Liver (tissue), 9 donors: ENCODE data around the gene RNU5D-1. TPM values are rescaled to one million over a fixed set of nuclear protein-coding genes. Genes with fewer than 3 reads are reported as not detected.
"Not testable (repeated sequence)": the region's sequence is repeated elsewhere in the genome, so short reads cannot be mapped to it uniquely, and the experiment has no call there.

Experiments
- DNase-seq: peaks from one replicate; pipeline ENCODE4 v3.0.0-alpha.2; 2017; ENCODE audit warnings: low spot score
- H3K27ac ChIP-seq, 2 donors: one replicate each; pipeline ENCODE4 v1.7.0; 2013; ENCODE audit warnings: inconsistent platforms in 2 of 2, low read length in 2 of 2, control low read depth in 1 of 2, low read depth in 1 of 2, mild to moderate bottlenecking in 1 of 2
- H3K27me3 ChIP-seq, 4 donors: one replicate each; pipeline versions ENCODE4 v1.6.1 to v1.7.0; 2013; ENCODE audit warnings: low read length in 3 of 4, inconsistent platforms in 1 of 4, mild to moderate bottlenecking in 1 of 4, moderate library complexity in 1 of 4; ENCODE audit not compliant: control insufficient read depth in 4 of 4, insufficient read depth in 4 of 4
- H3K36me3 ChIP-seq, 4 donors: one replicate each; pipeline versions ENCODE4 v1.6.1 to v1.7.0; 2013; ENCODE audit warnings: low read length in 3 of 4, mild to moderate bottlenecking in 3 of 4, low read depth in 1 of 4, moderate library complexity in 1 of 4; ENCODE audit not compliant: control insufficient read depth in 4 of 4, insufficient read depth in 3 of 4
- H3K4me1 ChIP-seq, 4 donors: one replicate each; pipeline versions ENCODE4 v1.6.1 to v1.7.0; 2013; ENCODE audit warnings: low read length in 3 of 4, mild to moderate bottlenecking in 3 of 4, moderate library complexity in 1 of 4; ENCODE audit not compliant: control insufficient read depth in 4 of 4, insufficient read depth in 4 of 4
- H3K4me3 ChIP-seq, 3 donors: one replicate each; pipeline versions ENCODE4 v1.6.1 to v1.7.0; 2013; ENCODE audit warnings: low read length in 3 of 3, control low read depth in 1 of 3, low read depth in 1 of 3, mild to moderate bottlenecking in 1 of 3
- H3K9ac ChIP-seq, 2 donors: one replicate each; pipeline ENCODE4 v1.7.0; 2013; ENCODE audit warnings: low read length in 2 of 2, mild to moderate bottlenecking in 2 of 2, moderate library complexity in 2 of 2, control low read depth in 1 of 2, low read depth in 1 of 2
- H3K9me3 ChIP-seq, 4 donors: one replicate each; pipeline versions ENCODE4 v1.6.1 to v1.7.0; 2013; ENCODE audit warnings: low read length in 3 of 4; ENCODE audit not compliant: control insufficient read depth in 4 of 4
- ATF3 ChIP-seq: IDR thresholded peaks from 2 replicates; pipeline ENCODE4 v1.6.1; 2016; ENCODE audit warnings: antibody characterized with exemption
- CTCF ChIP-seq: fragments of 150-350 bp; IDR thresholded peaks from 2 replicates; pipeline ENCODE4 v1.5.1; 2017; ENCODE audit warnings: improper control_type of control experiment, low read depth, low read length; ENCODE audit not compliant: missing input control
- FOXA1 ChIP-seq: IDR thresholded peaks from 2 replicates; pipeline ENCODE4 v1.6.1; 2016; ENCODE audit warnings: antibody characterized with exemption
- FOXA2 ChIP-seq: IDR thresholded peaks from 2 replicates; pipeline ENCODE4 v1.6.1; 2016; ENCODE audit warnings: antibody characterized with exemption
- GABPA ChIP-seq, 2 donors: IDR thresholded peaks in 1 of 2; conservative IDR thresholded peaks in 1 of 2; 2 replicates each; pipeline ENCODE4 v1.6.1; 2016; ENCODE audit warnings: antibody characterized with exemption in 2 of 2, mild to moderate bottlenecking in 1 of 2, moderate library complexity in 1 of 2
- HNF4A ChIP-seq, 2 donors: conservative IDR thresholded peaks; 2 replicates each; pipeline ENCODE4 v1.6.1; 2016; ENCODE audit warnings: antibody characterized with exemption in 2 of 2, mild to moderate bottlenecking in 2 of 2
- HNF4G ChIP-seq: IDR thresholded peaks from 2 replicates; pipeline ENCODE4 v1.6.1; 2016; ENCODE audit warnings: antibody characterized with exemption
- JUND ChIP-seq, 2 donors: IDR thresholded peaks; 2 replicates each; pipeline ENCODE4 v1.6.1; 2016; ENCODE audit warnings: antibody characterized with exemption in 2 of 2
- MAX ChIP-seq: IDR thresholded peaks from 2 replicates; pipeline ENCODE4 v1.6.1; 2016; ENCODE audit warnings: antibody characterized with exemption
- RAD21 ChIP-seq, 2 donors: IDR thresholded peaks; 2 replicates each; pipeline ENCODE4 v1.6.1; 2016; ENCODE audit warnings: antibody characterized with exemption in 2 of 2, mild to moderate bottlenecking in 2 of 2
- RXRA ChIP-seq, 2 donors: IDR thresholded peaks; 2 replicates each; pipeline ENCODE4 v1.6.1; 2017 to 2018; ENCODE audit warnings: antibody characterized with exemption in 2 of 2, mild to moderate bottlenecking in 1 of 2
- SP1 ChIP-seq: IDR thresholded peaks from 2 replicates; pipeline ENCODE4 v1.6.1; 2018; ENCODE audit warnings: antibody characterized with exemption, mild to moderate bottlenecking
- TAF1 ChIP-seq: conservative IDR thresholded peaks from 2 replicates; pipeline ENCODE4 v1.6.1; 2016; ENCODE audit warnings: antibody characterized with exemption, mild to moderate bottlenecking
- YY1 ChIP-seq: IDR thresholded peaks from 2 replicates; pipeline ENCODE4 v1.6.1; 2016; ENCODE audit warnings: antibody characterized with exemption, mild to moderate bottlenecking
- WGBS: extraction: QIAGEN DNeasy Blood & Tissue Kit; methylation state at CpG from one replicate; pipeline ENCODE4 v1.1.7; 2013; 5-methylcytosine and 5-hydroxymethylcytosine counted together
- polyA plus RNA-seq, 2 donors: library from polyadenylated mRNA; stranded (reverse) in 1 of 2; unstranded in 1 of 2; fragments of 200-250 nt in 1 of 2; fragments of >200 nt in 1 of 2; fragmentation: Nextera tagmentation in 1 of 2; extraction: Ambion mirVana in 1 of 2; gene quantifications; one replicate each; pipeline versions ENCODE4 v1.2.1 to v1.2.3, GENCODE V29; 2013 to 2015
- total RNA-seq, 2 donors: library from RNA; depleted of rRNA; stranded (reverse); fragments of >200 nt; gene quantifications; one replicate each; pipeline ENCODE4 v1.2.3, GENCODE V29; 2014
- donor health status: healthy.
- donor health status: healthy.
- donor health status: healthy.
- donor health status: healthy.
- donor health status: healthy.

RNU5D-1 gene
- total and polyA plus RNA-seq, 4 donors, result not detected

GRCh38 chr1:44775078-44775929 lies 44.3 kb upstream of the RNU5D-1 start, which contains the start of gene RPS8 (continued):
- TF ChIP-seq GABPA (IDR thresholded peaks at IDR 0.05 in 1 of 2, conservative IDR thresholded peaks at IDR 0.05 in 1 of 2) (peak in 1 of 2 donors; percentile 60), MAX (peak; percentile 76), ATF3 (no peak), FOXA2 (no peak)

GRCh38 chr1:44766421-44766820 lies 35.5 kb upstream of the RNU5D-1 start:
- H3K27me3 ChIP-seq, DNase-seq, H3K4me3 ChIP-seq, H3K4me1 ChIP-seq, H3K9me3 ChIP-seq, H3K27ac ChIP-seq, H3K9ac ChIP-seq, H3K36me3 ChIP-seq: not testable (repeated sequence)
- 95% methylated on average over 6 of the region's 6 CpGs for WGBS

GRCh38 chr1:44760876-44761275 lies 29.9 kb upstream of the RNU5D-1 start:
- H3K27ac ChIP-seq, result no peak overlapping the region
- 92% methylated on average over 3 of the region's 3 CpGs for WGBS
- H3K4me1 ChIP-seq, result no peaks in the 10 kb centered on the region
- TF ChIP-seq CTCF, result no peak
- H3K4me3 ChIP-seq, result no peak overlapping the region
- no peaks in the 10 kb centered on the region for H3K9me3 ChIP-seq
- H3K27me3 ChIP-seq, result no peaks in the 10 kb centered on the region
- no peaks in the 10 kb centered on the region for H3K36me3 ChIP-seq
- no peak for DNase-seq
- H3K9ac ChIP-seq, result no peak overlapping the region

GRCh38 chr1:44759077-44759476 lies 28.1 kb upstream of the RNU5D-1 start:
- no peak overlapping the region for H3K27ac ChIP-seq
- WGBS, result 91% methylated on average over 11 of the region's 11 CpGs

More at GRCh38 chr1:44759077-44759476, 28.1 kb upstream of the RNU5D-1 start:
- Histone ChIP-seq H3K4me3 (no peak overlapping the region), H3K4me1 (no peaks in the 10 kb centered on the region), H3K36me3 (no peaks in the 10 kb centered on the region), H3K9ac (no peak overlapping the region), H3K9me3 (no peaks in the 10 kb centered on the region), H3K27me3 (no peaks in the 10 kb centered on the region)
- no peak for TF ChIP-seq RXRA (IDR thresholded peaks at IDR 0.05)
- no peak for TF ChIP-seq RAD21 (IDR thresholded peaks at IDR 0.05)
- TF ChIP-seq FOXA1, result no peak
- TF ChIP-seq ATF3, result no peak
- TF ChIP-seq YY1, result no peak
- no peak for TF ChIP-seq CTCF
- TF ChIP-seq GABPA (IDR thresholded peaks at IDR 0.05 in 1 of 2, conservative IDR thresholded peaks at IDR 0.05 in 1 of 2), result no peak
- TF ChIP-seq FOXA2, result no peak
- no peak for TF ChIP-seq TAF1
- no peak for TF ChIP-seq SP1
- no peak for TF ChIP-seq HNF4G
- TF ChIP-seq JUND (IDR thresholded peaks at IDR 0.05), result no peak
- TF ChIP-seq HNF4A (conservative IDR thresholded peaks at IDR 0.05), result no peak
- no peak for TF ChIP-seq MAX
- DNase-seq, result no peak
